Mesodermal cell (in vitro differentiated cells): ENCODE results near the gene RAPH1.

ENCODE experiments used
- H3K27ac ChIP-seq: 2 replicates; pipeline ENCODE4 v1.7.0; 2013; ENCODE audit warnings: mild to moderate bottlenecking, low read depth, low read length, moderate library complexity; ENCODE audit not compliant: severe bottlenecking
- H3K36me3 ChIP-seq: 2 replicates; pipeline ENCODE4 v1.7.1; 2013; ENCODE audit warnings: mild to moderate bottlenecking, low read length, moderate library complexity; ENCODE audit not compliant: control insufficient read depth, insufficient read depth
- H3K4me1 ChIP-seq: one replicate; pipeline ENCODE4 v1.7.1; 2013; ENCODE audit warnings: mild to moderate bottlenecking, low read length; ENCODE audit not compliant: insufficient read depth, control insufficient read depth, poor library complexity, severe bottlenecking
- H3K4me3 ChIP-seq: 2 replicates; pipeline ENCODE4 v1.7.0; 2013; ENCODE audit warnings: low read length, control low read depth, mild to moderate bottlenecking; ENCODE audit not compliant: insufficient read depth, poor library complexity, severe bottlenecking; ENCODE audit errors: extremely low read depth
- H3K9me3 ChIP-seq: 2 replicates; pipeline ENCODE4 v1.7.1; 2013; ENCODE audit warnings: mild to moderate bottlenecking, low read length, moderate library complexity; ENCODE audit not compliant: control insufficient read depth
- WGBS, 2 experiments: methylation state at CpG; one replicate each; pipeline ENCODE4 v1.1.5; 2013; ENCODE audit warnings: missing lambda C conversion rate in 2 of 2; ENCODE audit not compliant: insufficient coverage in 2 of 2; 5-methylcytosine and 5-hydroxymethylcytosine counted together

RAPH1 gene

DNA sequence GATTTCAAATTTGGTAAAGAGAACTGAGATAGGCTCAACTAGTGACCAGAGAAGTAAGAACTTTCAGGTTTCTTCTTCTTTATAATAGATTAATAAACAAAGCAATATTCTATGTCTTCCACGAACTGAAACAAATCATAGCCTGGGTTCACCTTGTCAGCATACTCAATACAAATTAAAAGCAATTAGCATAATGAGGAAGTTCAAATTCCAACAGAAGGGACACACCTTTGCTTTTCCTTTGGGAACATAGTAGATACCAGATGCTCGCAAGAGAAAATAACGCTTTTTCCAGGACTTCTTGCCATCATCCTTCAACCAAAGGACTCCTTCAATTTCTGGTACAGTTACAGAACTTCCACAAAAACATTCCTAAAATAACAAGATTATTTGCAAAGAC, 79.9 kb downstream of the RAPH1 start:
- H3K4me3 ChIP-seq, result no peak overlapping the region
- H3K36me3 ChIP-seq, result peaks cover 44% of the 10 kb centered on the region
- H3K27ac ChIP-seq, result no peak overlapping the region
- no peaks in the 10 kb centered on the region for H3K9me3 ChIP-seq
- H3K4me1 ChIP-seq, result no peaks in the 10 kb centered on the region
- WGBS, 2 experiments, result 90% methylated on average over 2 of the region's 3 CpGs

- Histone ChIP-seq H3K9me3 (no peaks in the 10 kb centered on the region), H3K36me3 (peaks cover 45% of the 10 kb centered on the region), H3K4me1 (no peaks in the 10 kb centered on the region), H3K4me3 (no peak overlapping the region), H3K27ac (no peak overlapping the region)
- no CpG with 5 or more reads among the region's 1 CpG for WGBS, 2 experiments
Observed at GRCh38 chr2:203453858-203454451, 81.1 kb downstream of the RAPH1 start.

- no peaks in the 10 kb centered on the region for H3K9me3 ChIP-seq
- no peak overlapping the region for H3K4me3 ChIP-seq
- peaks cover 41% of the 10 kb centered on the region for H3K36me3 ChIP-seq
- WGBS, 2 experiments, result no CpG with 5 or more reads among the region's 1 CpG
- H3K4me1 ChIP-seq, result no peaks in the 10 kb centered on the region
- H3K27ac ChIP-seq, result no peak overlapping the region
Observed at GRCh38 chr2:203451689-203452088, 83.4 kb downstream of the RAPH1 start.

- no peak overlapping the region for H3K27ac ChIP-seq
- peaks cover 3% of the 10 kb centered on the region for H3K4me1 ChIP-seq
- 100% methylated on average over 2 of the region's 2 CpGs; no CpG with 5 or more reads in 1 of the 2 experiments for WGBS, 2 experiments
- H3K9me3 ChIP-seq, result no peaks in the 10 kb centered on the region
- peaks cover 47% of the 10 kb centered on the region for H3K36me3 ChIP-seq
- H3K4me3 ChIP-seq, result no peak overlapping the region
Observed at GRCh38 chr2:203451011-203451410, 84.1 kb downstream of the RAPH1 start.

GRCh38 chr2:203450561-203450960, 84.5 kb downstream of the RAPH1 start:
- WGBS, 2 experiments, result 100% methylated on average over 2 to 3 of the region's 3 CpGs
- H3K9me3 ChIP-seq, result no peaks in the 10 kb centered on the region
- H3K36me3 ChIP-seq, result peaks cover 48% of the 10 kb centered on the region
- peaks cover 5% of the 10 kb centered on the region for H3K4me1 ChIP-seq
- no peak overlapping the region for H3K4me3 ChIP-seq
- no peak overlapping the region for H3K27ac ChIP-seq

- Histone ChIP-seq H3K4me3 (no peak overlapping the region), H3K27ac (no peak overlapping the region), H3K4me1 (peaks cover 5% of the 10 kb centered on the region), H3K9me3 (no peaks in the 10 kb centered on the region), H3K36me3 (peaks cover 62% of the 10 kb centered on the region)
- 96% methylated on average over 3 of the region's 3 CpGs for WGBS, 2 experiments
Observed at GRCh38 chr2:203446780-203447179, 88.3 kb downstream of the RAPH1 start.

DNA sequence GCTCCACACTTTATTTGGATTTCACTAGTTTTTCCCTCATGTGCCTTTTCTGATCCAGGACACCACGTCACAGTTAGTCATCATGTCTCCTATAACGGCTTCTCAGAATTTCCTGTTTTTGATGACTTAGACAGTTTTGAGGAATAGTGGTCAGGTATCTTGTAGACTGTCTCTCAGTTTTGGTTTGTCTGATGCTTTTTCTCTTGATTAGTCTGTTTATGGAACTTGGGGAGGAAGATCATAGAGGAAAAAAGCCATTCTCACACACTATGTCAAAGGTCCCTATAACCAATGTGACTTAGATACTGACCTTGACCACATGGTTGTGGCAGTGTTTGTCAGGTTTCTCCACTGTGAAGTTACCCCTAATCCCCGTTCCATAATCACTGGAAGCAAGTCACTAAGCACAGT, 89.0 kb downstream of the RAPH1 start:
- Histone ChIP-seq H3K36me3 (peaks cover 60% of the 10 kb centered on the region), H3K9me3 (no peaks in the 10 kb centered on the region), H3K4me3 (no peak overlapping the region), H3K27ac (no peak overlapping the region), H3K4me1 (peaks cover 5% of the 10 kb centered on the region)
- WGBS, 2 experiments, result 100% methylated on average over 2 of the region's 3 CpGs; no CpG with 5 or more reads in 1 of the 2 experiments

DNA sequence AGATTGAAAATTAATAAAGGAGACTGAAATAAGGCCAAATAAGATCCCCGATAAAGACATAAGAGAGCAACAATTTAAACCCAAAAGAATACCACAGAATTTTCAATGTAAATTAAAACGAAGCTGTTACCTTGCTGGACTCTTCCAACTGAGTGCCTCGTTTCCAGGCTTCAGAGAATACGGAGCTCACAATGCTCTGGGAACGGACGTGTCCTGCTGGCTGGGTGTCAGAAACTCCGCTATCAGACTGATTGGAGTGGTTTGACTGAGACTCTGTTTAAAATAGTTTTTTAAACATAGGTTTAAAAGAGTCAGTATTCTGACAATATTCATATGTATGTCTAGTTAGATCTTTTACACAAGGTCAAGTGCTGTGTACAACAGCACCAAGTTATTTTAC, 90.4 kb downstream of the RAPH1 start:
- Histone ChIP-seq H3K27ac (no peak overlapping the region), H3K36me3 (peaks cover 60% of the 10 kb centered on the region), H3K4me1 (peaks cover 5% of the 10 kb centered on the region), H3K9me3 (no peaks in the 10 kb centered on the region), H3K4me3 (no peak overlapping the region)
- WGBS, 2 experiments, result 85 to 89% methylated on average over 4 to 5 of the region's 7 CpGs

- 94 to 100% methylated on average over 1 to 2 of the region's 5 CpGs for WGBS, 2 experiments
- H3K27ac ChIP-seq, result no peak overlapping the region
- no peak overlapping the region for H3K4me3 ChIP-seq
- peaks cover 73% of the 10 kb centered on the region for H3K36me3 ChIP-seq
- no peaks in the 10 kb centered on the region for H3K9me3 ChIP-seq
- peaks cover 5% of the 10 kb centered on the region for H3K4me1 ChIP-seq
Observed at GRCh38 chr2:203442463-203442862, 92.6 kb downstream of the RAPH1 start.

GRCh38 chr2:203441463-203441862, 93.6 kb downstream of the RAPH1 start:
- no peak overlapping the region for H3K27ac ChIP-seq
- H3K36me3 ChIP-seq, result peaks cover 70% of the 10 kb centered on the region
- H3K9me3 ChIP-seq, result no peaks in the 10 kb centered on the region
- peaks cover 5% of the 10 kb centered on the region for H3K4me1 ChIP-seq
- 82 to 100% methylated on average over 1 of the region's 3 CpGs for WGBS, 2 experiments
- H3K4me3 ChIP-seq, result no peak overlapping the region

- Histone ChIP-seq H3K4me3 (no peak overlapping the region), H3K9me3 (no peaks in the 10 kb centered on the region), H3K36me3 (peaks cover 64% of the 10 kb centered on the region), H3K4me1 (no peaks in the 10 kb centered on the region), H3K27ac (no peak overlapping the region)
- WGBS, 2 experiments, result 100% methylated on average over 2 of the region's 4 CpGs
Observed at GRCh38 chr2:203440671-203441070, 94.4 kb downstream of the RAPH1 start.
